ENCODE results near the gene GNAO1.

The GNAO1 gene

DNA sequence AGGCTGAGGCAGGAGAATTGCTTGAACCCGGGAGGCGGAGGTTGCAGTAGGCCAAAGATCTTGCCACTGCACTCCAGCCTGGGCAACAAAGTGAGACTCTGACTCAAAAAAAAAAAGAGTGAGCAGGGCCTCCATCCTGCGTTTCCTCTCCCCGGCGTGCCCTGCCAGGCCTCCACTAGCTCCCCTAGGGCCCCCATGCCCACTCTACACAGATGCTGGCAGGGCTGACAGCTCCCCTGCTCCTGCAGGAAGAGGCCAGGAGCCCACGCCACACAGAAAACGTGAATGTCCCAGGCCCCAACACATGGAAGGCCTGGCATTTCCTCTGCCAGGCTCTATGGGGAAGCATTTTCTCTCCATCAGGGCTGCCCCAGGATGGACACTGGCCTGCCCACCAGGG lies 124.7 kb downstream of the GNAO1 start:
- DNase-seq = no peak

DNA sequence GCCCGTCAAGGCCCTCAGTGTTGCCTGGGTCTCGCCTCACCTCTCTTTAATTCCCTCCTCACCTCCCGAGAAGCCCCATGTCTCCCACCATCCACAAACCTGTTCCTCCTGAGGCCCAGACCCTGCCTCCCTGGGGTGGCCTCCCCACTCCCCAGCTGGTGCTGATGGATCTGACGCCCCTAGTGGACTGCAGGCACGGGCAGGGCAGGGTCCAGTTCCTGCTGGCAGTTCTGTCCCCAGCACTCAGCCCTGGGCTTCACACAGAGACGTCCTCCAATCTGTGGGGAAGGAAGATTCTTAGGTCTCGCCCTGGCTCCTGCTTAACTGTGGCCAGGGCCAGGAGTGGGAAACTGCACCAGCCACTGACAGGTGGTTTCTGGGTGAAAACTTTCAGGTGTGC lies 125.3 kb downstream of the GNAO1 start:
- DNase-seq = no peak

DNA sequence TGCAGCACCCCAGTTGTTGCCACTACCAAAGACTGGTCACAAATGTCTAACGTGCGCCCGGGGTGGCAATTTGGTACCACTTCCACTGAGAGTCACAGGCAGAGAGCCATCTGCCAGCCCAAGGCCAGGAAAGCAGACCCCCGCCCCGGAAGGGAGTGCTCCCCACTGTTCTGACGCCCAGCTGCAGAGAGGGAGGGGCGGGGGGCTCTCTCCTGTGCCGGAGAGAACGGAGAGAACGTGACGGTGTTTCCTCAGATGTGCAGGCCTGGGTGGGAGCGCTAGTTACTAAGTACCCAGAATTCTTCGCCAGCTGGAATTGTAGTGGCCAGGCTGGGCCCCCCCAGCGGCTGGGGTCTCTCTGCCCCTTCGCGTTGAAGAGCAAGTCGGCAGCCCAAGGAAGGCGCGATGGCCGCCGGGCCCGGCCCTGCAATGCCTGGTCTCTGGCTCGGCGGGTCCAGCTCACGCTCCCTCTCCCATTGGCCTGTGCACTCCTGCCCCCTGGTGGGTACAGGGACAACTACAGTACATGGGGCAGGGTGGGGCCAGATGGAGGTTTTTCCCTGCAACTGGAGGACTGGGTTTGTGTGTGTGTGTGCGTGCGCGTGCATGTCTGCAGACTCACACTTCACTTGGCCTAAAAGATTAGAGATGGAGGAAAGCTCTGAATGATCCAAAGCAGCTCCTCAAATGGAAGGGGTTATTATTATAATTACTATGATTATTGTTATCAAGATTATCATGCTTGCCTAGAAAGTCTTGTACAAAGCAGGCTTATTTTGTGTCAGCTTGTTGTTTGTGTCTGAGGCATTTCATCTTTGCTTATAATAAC lies 126.9 kb downstream of the GNAO1 start:
- DNase-seq = no peak

DNA sequence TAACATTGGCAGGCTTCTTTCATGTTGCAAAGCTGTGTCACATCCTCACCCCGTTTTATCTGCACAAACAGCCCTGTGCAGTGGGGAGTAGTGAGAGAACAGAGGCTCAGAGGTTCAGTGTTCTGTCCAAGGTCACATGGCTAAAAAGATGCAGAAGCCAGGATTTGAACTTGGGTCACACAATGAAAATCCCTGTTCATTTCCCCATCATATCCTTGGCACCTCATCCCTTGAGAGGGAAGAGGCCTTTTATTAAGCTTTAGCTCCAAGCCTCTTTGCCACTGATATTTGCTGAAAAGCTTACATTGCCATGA lies 127.5 kb downstream of the GNAO1 start:
- DNase-seq = no peak

DNA sequence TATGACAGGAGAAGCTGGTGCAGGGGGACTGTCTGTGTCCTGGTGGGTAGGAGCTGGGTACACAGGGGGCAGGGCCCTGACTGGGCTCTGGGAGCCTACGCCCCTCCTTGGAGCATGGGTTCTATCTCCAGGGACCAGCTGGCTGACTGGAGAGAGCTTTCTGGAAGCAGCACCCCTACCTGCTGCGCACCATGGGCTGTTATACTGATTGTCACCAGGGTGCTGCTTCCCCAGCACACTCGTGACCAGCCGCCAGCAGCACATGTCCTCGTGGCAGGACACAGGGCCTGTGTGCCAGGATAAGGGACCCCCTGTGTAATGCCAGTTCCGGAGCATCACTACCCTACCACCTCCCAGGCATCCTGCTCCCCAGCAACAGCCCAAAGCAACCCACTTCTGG lies 128.1 kb downstream of the GNAO1 start:
- no peak for DNase-seq

DNA sequence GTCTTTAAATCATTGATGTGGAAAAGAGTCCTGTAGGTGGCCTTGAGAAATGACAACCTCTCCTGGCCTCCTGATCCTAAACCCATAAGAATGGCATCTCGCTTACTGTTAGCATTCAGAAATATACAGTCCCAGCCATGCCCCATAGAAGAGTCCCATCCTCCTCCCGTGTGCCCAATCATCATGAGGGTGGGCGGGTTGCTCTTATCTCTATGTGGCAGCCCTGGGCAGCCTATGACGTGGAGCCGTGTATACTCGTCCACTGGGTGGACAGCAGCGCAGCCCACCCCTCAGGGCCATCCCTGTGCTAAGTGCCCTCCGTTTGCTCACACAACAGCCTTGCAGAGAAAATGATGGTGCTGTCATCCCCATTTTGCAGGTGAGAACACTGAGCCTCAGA lies 128.8 kb downstream of the GNAO1 start:
- no peak for DNase-seq

DNA sequence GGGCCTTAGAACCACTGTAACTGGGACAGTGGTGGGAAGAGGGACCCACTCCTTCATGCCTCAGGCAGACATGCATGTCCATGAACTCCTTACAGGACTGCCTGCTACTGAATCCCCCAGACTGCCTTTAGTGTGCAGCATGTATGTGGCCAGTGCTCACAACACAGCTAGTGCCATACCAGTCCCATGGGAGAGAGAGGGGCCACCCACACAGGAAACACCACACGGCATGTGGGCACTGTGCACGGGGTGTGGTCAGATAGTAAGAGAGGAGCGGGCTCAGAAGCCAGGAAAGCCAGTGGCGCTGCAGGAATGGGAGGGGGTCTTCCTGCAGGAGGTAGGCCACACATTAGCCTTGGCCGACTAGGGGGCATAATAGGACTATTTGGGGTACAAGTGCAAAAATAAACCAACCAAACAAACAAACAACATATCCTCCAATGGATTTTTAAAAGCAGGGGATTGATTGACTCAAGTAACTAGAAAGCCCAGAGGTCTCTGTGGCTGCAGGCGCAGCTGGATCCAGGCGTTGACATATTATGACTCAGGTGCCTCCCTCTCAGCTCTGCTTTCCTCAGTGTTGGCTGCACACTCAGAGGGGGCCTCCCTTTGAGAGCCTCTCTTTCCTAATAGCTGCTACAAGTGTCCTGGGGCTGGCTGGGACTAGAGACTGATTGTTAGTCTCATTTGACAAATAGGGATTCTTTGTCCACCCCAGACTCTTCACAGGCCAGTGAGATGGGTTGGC lies 129.7 kb downstream of the GNAO1 start:
- no peak for DNase-seq

DNA sequence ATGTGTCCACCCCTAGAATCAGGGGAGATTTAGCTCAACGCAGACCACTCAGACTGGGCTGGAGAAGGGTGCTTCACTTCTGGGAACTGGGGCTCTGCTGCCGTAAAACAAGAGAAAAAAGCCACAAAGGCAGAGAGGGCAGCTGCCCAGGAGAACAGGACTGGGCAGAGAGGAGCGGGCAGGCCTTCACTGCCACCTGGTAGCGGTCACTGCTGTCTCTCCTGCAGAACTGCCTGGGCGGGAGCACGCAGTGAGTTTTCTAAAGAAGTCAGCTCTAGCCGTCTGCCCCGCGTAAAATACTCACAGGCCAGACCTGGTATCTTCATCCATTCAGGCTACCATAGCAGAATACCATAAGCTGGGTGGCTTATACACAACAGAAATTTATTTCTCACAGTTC lies 130.3 kb downstream of the GNAO1 start:
- DNase-seq = no peak

DNA sequence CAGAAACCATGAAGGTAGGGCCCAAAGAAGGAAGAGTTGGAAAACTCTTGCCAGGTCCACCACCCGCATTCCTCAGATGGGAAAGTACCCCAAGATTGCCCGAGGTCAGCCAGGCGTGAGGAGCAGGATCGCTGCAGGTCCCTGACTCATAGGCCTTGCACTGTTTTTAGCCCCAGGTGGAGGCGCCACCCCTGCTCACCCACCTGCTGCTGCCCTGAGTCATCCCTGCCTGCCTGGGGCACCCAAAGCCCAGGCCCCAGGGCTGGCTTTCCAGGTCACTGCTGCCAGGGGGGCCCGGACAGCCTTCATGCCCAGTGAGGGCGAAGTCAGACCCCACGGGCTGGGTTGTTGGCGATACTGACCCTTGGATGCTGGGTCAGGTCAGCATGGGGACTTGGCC lies 133.1 kb downstream of the GNAO1 start:
- DNase-seq = no peak

DNA sequence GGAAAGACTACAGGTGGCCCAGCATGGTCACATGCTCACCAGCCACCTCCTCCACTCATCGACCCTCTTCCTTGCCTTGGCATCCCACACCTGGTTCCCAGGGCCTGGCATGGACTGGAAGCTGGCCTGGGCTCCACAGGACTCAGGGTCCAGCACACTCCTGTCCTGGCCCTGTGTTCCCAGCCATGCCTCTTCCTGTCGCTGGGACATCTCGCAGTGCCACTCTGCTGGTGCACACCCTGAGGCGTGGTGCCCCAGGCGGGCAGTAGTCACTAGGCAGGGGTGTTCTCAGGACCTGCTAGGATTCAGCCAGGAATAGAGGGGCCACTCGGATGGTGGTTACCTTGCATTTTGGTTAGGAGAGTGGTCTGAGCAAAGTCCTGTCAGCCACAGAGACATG lies 134.7 kb downstream of the GNAO1 start:
- no peak for DNase-seq

DNA sequence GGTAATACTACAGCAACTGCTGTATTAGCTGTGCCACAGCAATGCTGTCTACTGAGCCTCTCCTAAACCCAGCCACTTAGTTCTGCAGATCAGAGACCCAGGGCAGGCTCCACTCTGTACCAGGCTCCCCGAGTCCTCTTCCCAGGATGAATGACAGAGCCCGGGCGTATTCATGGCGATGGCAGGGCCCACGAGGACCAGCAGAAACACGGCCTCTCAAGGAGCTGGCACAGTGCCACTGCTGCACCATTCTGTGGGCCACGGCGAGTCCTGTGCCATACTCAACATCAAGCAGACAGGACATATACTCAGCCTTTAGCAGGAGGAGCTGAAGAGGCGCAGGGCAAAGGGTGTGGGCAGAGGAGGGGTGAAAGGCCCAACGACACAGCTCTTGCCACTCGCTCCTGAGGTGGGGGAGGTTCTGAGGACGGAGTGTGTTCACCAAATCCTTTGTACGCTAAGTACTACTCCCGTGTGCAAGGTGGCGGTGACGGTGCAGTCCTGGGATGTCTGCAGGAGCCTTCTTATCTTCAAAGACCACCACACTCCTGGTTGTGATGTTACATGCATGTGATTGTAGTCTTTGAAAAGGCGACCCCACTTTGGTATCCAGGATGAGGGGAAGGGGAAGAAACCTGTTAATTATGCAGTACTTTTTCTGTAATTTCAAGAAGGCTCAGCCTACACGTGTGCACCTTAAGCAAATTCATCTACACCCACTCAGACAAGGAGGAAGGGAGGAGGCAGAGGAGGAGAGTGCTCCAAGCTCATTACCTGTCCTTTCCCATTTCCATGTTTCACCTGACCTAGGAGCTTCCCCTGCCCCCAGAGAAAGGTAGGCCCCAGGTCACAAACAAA lies 136.0 kb downstream of the GNAO1 start:
- DNase-seq = no peak

DNA sequence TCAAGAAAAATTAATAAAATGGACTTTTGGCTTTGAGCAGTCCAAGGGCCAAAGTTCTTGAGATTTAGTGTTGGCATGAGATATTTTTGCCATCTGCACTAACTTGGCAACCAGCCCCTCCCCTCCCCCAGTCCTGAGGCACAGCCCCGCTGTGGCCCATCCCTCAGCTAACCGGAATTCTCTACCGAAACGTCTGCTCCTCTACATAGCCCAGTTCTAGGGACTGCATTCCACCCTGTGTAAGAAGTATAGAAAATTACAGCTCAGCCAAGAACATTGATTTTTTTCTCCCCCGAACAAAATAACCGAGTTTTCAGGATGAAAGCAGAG lies 136.6 kb downstream of the GNAO1 start:
- DNase-seq = no peak

DNA sequence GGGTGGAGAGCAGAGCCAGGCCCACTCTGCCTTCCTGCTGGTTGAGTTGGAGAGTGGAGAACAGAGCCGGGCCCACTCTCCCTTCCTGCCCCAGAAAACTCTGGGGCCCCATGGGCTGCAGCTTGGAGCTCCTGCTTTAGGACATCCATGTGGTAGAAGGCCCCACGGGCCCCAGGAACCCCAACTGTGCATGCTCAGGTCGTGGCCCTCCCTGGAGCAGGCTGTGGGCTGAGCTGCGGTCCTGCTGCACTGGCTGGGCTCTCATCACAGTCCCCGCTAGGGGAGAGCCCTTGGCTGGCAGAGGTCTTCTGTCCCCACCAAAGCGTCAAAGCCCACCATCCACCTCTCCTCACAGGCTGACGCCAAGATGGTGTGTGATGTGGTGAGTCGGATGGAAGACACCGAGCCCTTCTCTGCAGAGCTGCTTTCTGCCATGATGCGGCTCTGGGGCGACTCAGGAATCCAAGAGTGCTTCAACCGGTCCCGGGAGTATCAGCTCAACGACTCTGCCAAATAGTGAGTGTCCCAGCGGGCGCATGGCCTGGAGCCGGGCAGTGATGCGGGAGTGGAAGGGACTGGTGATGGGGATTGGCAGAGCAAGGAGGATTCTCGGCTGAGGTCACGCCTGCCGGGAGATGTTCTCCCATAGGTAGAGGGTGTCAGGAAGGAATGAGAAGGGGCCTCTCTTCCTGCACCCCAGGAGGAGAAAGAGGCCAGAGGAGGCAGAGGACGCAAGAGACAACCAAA lies 137.2 kb downstream of the GNAO1 start:
- DNase-seq = no peak

DNA sequence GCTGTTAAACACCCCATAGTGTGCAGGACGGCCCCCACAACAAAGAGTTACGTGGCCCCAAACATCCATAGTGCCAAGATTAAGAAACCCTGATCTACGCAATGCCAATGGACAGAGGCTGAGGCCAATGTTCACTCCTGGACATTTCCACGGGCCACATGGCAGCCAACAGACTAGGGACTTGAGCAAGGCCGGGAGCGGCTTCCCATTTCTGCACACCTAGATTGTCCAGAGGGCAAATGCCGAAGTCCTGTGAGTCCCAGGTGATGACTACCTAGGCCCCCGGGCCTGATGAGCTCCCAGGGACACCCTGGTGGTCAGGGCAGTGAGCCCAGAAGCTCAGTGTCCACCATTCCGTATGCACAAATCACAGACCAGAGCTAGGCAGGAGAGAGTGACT lies 138.6 kb downstream of the GNAO1 start:
- no peak for DNase-seq

DNA sequence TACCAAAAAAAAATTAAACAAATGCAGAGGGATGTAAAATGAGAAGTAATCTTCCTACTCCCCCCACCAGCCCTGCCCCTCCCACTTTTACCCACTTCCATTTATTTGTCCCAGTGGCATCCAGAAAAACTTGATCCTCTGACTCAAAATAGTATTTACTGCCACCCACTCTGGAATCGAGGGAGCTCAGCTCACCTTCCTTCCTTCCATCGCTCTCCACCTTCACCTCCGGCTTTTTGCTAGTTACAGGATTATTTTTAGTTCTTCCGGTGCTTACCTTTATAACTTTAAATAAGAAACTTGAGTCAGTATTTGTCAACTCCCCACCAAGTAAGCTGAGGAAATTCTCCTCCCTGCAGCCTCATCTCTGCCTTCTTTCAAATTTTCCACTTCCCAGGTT lies 139.2 kb downstream of the GNAO1 start:
- DNase-seq = no peak

DNA sequence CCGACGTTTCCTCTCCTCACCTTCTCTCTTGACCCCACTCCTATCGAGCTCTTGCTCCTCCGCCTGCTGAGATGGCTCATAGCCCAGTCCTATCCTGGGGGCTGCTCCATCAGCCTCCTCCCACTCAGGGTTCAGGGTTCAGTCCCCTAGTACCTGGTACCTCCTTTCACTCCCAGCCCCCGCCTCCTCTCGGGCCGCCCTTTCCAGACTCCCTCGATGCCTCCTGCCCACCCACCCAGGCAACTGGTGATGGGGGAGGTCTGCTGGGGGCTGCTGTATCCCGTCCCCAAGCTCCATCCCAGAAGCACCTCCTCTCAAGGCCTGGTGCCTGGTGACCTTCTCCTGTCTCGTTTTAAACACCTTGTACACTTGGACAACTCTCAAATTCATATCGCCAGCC lies 140.1 kb downstream of the GNAO1 start:
- no peak for DNase-seq

DNA sequence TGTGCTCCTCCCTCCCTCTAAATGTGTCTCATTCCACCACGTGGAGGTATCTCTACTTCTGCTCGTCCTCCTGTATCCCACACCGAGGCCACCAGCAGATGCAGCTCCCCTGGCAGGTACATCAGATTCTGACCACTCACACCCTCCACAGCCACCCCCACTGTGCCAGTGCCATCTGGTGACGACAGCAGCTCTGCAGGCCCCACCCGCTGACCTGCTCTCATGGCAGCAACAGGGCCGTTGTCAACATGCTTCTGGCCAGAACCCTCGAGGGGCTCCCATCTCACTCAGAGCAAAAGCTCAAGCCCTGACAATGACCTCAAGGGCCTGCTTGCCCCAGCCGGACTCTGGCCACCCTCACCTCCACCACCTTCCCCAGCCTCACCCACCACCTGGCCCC lies 140.6 kb downstream of the GNAO1 start:
- no peak for DNase-seq

DNA sequence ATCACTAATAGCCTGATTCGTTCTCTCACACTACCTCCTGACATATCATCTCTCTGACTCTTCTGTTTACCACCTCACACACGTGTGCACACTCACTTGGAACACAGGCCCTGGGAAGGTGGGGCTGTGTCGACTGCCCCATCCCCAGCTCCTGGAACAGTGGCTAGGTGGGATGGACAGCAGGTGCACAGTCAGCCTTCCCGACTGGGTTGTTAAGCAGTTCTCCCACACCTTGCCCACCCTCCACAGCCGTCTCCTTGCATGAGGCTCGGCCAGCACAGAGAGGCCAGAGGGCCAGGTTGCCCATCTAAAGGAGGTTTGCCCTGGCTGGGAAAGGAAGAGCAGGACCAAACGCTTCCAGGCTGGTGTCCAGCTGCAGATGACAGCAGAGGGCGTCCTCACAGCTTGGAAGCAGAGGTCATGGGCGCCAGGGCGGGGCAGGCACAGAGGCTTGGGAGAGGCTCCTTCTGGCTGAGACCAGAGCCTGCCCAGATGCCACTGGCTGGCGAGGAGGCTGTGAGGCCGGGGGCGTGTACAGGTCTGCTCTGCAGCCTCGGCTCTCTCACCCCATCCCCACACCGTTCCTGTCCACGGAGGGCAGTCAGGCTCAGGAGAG lies 141.3 kb downstream of the GNAO1 start:
- no peak for DNase-seq

DNA sequence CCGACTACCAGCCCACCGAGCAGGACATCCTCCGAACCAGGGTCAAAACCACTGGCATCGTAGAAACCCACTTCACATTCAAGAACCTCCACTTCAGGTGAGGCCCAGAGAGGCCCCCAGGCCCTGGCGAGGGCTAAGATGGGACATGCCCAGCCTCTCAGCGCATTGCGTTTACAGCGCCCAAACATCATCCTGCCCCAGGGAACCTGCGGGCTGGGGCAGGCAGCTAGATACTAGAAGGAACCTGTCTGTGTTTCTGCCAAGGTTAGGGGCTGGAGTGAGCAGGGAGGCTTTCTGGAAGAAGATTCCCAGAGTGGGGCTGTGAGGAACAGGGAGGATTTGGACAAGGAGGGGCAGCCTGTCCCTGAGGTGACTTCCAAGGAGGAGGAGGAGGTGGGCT lies 143.5 kb downstream of the GNAO1 start:
- DNase-seq = no peak

DNA sequence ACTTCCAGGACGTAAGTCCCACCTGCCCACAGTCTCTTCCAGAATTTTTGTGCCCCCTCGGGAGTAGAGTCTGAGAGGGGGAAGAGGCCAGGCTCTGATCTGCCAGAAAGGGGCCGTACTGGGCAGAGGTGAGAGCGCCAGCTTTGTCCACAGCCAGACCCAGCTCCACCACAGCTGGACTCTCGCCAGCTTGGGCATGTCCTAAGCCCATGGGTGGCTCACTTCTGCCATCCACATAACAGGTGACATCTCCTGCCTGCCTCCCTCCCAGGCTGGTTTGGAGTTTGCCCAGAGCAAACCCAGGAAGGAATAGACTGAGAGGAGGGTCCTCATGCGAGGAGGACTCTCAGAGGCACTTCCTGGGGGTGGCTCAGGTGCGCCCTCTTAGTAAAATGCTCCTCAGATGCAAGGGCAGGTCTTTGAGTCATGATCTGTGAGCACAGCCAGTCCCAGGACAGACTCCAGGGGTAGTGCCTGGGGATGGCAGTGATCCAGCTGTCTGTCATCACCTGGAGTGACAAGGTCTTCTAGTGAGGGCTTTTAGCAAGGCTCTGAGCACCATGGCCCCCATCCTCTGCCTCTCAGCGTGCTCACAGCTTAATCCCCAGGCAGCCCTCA lies 144.9 kb downstream of the GNAO1 start:
- DNase-seq = no peak

DNA sequence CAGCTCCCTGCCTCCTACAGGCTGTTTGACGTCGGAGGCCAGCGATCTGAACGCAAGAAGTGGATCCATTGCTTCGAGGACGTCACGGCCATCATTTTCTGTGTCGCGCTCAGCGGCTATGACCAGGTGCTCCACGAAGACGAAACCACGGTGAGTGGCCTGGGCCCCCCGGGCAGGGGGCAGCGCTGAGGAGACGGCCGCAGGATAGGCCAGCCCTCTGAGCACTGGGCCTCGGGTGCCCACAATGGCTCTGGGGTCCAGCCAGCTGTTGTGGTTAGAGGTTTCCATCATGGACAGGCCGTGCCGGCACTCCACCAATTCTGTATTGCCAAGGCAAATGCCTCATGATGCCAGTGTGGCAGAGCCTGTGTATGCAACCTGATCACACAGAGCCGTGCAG lies 145.4 kb downstream of the GNAO1 start:
- DNase-seq = no peak

DNA sequence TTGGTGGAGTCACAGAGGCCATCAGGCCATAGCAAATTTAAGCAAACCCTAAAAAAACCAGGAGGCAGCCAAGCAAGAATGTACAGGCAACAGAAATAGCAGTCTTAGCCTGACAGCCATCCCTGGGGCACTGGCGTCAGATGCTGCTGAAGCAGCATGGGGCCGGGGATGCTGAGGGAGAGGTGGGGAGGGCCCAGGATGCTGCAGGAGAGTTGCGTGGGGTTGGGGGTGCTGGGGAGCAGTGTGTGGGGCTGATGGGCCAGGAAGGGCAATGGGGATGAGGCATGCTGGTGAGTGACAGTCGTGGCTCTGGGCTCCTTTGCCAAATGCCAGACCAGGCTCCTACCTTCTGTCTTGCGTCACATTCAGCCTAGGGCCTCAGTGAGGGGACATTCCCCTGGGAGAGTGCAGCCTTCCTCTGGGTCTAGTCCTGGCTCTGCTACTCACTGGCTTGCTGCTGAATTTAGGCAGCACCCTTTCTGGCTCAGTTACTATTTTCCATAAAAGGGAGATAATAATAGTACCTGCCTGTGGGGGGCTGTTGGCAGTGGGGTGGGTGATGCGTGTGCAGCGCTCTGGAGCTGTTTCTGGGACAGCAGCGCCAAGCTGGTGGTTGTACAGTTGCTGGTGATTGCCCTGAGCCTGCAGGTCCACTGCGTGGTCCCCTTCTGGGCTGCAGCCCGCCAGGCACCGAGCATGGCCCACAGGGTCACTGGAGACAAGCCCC lies 146.0 kb downstream of the GNAO1 start:
- DNase-seq = no peak
